Loucy (cell line): ENCODE measurements around the gene INTS6.

Experiments
- H2AFZ ChIP-seq: fragments of 200-600 bp; sonication (generic); 2 replicates; pipeline ENCODE4 v1.6.0; 2016; ENCODE audit warnings: antibody characterized with exemption, mild to moderate bottlenecking, low read length, moderate library complexity
- H3F3A ChIP-seq: fragments of 200-600 bp; 2 replicates; pipeline ENCODE4 v1.6.0; 2016; ENCODE audit warnings: antibody characterized with exemption, low read depth, mild to moderate bottlenecking
- H3K27me3 ChIP-seq: fragments of 200-600 bp; sonication (generic); 2 replicates; pipeline ENCODE4 v1.6.1; 2014; ENCODE audit warnings: low read length, mild to moderate bottlenecking; ENCODE audit not compliant: insufficient read depth, poor library complexity, severe bottlenecking
- H3K36me3 ChIP-seq: fragments of 200-600 bp; sonication (generic); 2 replicates; pipeline ENCODE4 v1.6.1; 2016; ENCODE audit warnings: low read length; ENCODE audit not compliant: insufficient read depth
- H3K4me1 ChIP-seq: fragments of 200-600 bp; sonication (generic); 2 replicates; pipeline ENCODE4 v1.5.1; 2014; ENCODE audit warnings: low read length, mild to moderate bottlenecking; ENCODE audit not compliant: insufficient read depth, poor library complexity, severe bottlenecking
- H3K4me2 ChIP-seq: fragments of 200-600 bp; sonication (generic); 2 replicates; pipeline ENCODE4 v1.6.0; 2014; ENCODE audit warnings: antibody characterized with exemption, low read length, low read depth, mild to moderate bottlenecking; ENCODE audit not compliant: poor library complexity, severe bottlenecking
- H3K4me3 ChIP-seq: fragments of 200-600 bp; sonication (generic); 2 replicates; pipeline ENCODE4 v1.5.1; 2014; ENCODE audit warnings: low read length, mild to moderate bottlenecking, mixed read lengths; ENCODE audit not compliant: poor library complexity, severe bottlenecking
- H3K79me2 ChIP-seq: fragments of 200-600 bp; sonication (generic); 2 replicates; pipeline ENCODE4 v1.6.1; 2014; ENCODE audit warnings: low read length; ENCODE audit not compliant: insufficient read depth
- H3K9ac ChIP-seq: fragments of 200-600 bp; sonication (generic); 2 replicates; pipeline ENCODE4 v1.6.0; 2014; ENCODE audit warnings: mild to moderate bottlenecking, low read depth, low read length, moderate library complexity; ENCODE audit not compliant: poor library complexity, severe bottlenecking
- H3K9me2 ChIP-seq: fragments of 200-600 bp; sonication (generic); replicated peaks from 2 replicates; pipeline ENCODE4 v1.6.1; 2016; ENCODE audit warnings: low read depth, low read length, mixed read lengths
- H3K9me3 ChIP-seq: fragments of 200-600 bp; sonication (generic); 2 replicates; pipeline ENCODE4 v1.6.1; 2014; ENCODE audit warnings: mild to moderate bottlenecking, antibody characterized with exemption, low read length, low read depth; ENCODE audit not compliant: insufficient read depth
- H4K20me1 ChIP-seq: fragments of 200-600 bp; sonication (generic); 2 replicates; pipeline ENCODE4 v1.6.0; 2014; ENCODE audit warnings: antibody characterized with exemption, low read length, mild to moderate bottlenecking; ENCODE audit not compliant: insufficient read depth, poor library complexity, severe bottlenecking
- EZH2phosphoT487 ChIP-seq: fragments of 200-600 bp; IDR thresholded peaks from 2 replicates; pipeline ENCODE4 v1.6.1; 2018; ENCODE audit warnings: antibody characterized with exemption, mild to moderate bottlenecking, moderate library complexity, borderline replicate concordance
- TF ChIP-seq, protein P1 (sequence below): fragments of 200-600 bp; sonication (generic); conservative IDR thresholded peaks from 2 replicates; pipeline ENCODE4 v1.5.1; 2014; ENCODE audit warnings: mild to moderate bottlenecking, antibody characterized with exemption, low read length

The INTS6 gene

GRCh38 chr13:51495316-51495715 is 42.5 kb upstream of the INTS6 start:
- Histone ChIP-seq H3K27me3 (no peaks in the 10 kb centered on the region), H3K9ac (no peak overlapping the region), H3K4me1 (no peaks in the 10 kb centered on the region), H3K9me3 (no peaks in the 10 kb centered on the region), H3K79me2 (no peaks in the 10 kb centered on the region), H3K36me3 (no peaks in the 10 kb centered on the region), H3F3A (no peaks in the 10 kb centered on the region), H4K20me1 (no peaks in the 10 kb centered on the region), H3K9me2 (no peaks in the 10 kb centered on the region), H2AFZ (no peak overlapping the region), H3K4me3 (no peak overlapping the region), H3K4me2 (no peak overlapping the region)
- TF ChIP-seq, protein P1, sequence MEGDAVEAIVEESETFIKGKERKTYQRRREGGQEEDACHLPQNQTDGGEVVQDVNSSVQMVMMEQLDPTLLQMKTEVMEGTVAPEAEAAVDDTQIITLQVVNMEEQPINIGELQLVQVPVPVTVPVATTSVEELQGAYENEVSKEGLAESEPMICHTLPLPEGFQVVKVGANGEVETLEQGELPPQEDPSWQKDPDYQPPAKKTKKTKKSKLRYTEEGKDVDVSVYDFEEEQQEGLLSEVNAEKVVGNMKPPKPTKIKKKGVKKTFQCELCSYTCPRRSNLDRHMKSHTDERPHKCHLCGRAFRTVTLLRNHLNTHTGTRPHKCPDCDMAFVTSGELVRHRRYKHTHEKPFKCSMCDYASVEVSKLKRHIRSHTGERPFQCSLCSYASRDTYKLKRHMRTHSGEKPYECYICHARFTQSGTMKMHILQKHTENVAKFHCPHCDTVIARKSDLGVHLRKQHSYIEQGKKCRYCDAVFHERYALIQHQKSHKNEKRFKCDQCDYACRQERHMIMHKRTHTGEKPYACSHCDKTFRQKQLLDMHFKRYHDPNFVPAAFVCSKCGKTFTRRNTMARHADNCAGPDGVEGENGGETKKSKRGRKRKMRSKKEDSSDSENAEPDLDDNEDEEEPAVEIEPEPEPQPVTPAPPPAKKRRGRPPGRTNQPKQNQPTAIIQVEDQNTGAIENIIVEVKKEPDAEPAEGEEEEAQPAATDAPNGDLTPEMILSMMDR: no peak
- TF ChIP-seq EZH2phosphoT487: no peak

GRCh38 chr13:51494156-51494555 is 41.3 kb upstream of the INTS6 start:
- Histone ChIP-seq H3F3A (no peaks in the 10 kb centered on the region), H3K4me2 (no peak overlapping the region), H3K9me2 (no peaks in the 10 kb centered on the region), H3K79me2 (no peaks in the 10 kb centered on the region), H3K9me3 (no peaks in the 10 kb centered on the region), H3K9ac (no peak overlapping the region), H2AFZ (no peak overlapping the region), H3K36me3 (no peaks in the 10 kb centered on the region), H3K4me1 (no peaks in the 10 kb centered on the region), H3K27me3 (no peaks in the 10 kb centered on the region), H4K20me1 (no peaks in the 10 kb centered on the region), H3K4me3 (no peak overlapping the region)
- TF ChIP-seq EZH2phosphoT487: no peak
- TF ChIP-seq, protein P1: no peak

GRCh38 chr13:51488212-51488611 is 35.4 kb upstream of the INTS6 start:
- no peaks in the 10 kb centered on the region for H3K27me3 ChIP-seq
- H3K4me1 ChIP-seq: no peaks in the 10 kb centered on the region
- H3K9me2 ChIP-seq: no peaks in the 10 kb centered on the region
- H3K9ac ChIP-seq: no peak overlapping the region
- H3K4me2 ChIP-seq: no peak overlapping the region
- no peaks in the 10 kb centered on the region for H4K20me1 ChIP-seq
- no peaks in the 10 kb centered on the region for H3K9me3 ChIP-seq
- H3K79me2 ChIP-seq: no peaks in the 10 kb centered on the region
- no peak overlapping the region for H3K4me3 ChIP-seq
- TF ChIP-seq, protein P1: no peak
- no peak for TF ChIP-seq EZH2phosphoT487
- H3K36me3 ChIP-seq: no peaks in the 10 kb centered on the region
- no peak overlapping the region for H2AFZ ChIP-seq
- H3F3A ChIP-seq: no peaks in the 10 kb centered on the region
